Body of pancreas (tissue), 4 donors: ENCODE results near the gene VWDE.

ENCODE experiments used
- CTCF ChIP-seq, 7 experiments: fragments of 450-650 bp in 4 of 7; fragments of 200-600 bp in 3 of 7; sonication (generic) in 3 of 7; IDR thresholded peaks; one replicate each; pipeline ENCODE4 v1.5.1; 2016 to 2019; ENCODE audit warnings: antibody characterized with exemption in 7 of 7
- POLR2A ChIP-seq, 3 donors: fragments of 450-650 bp; IDR thresholded peaks; one replicate each; pipeline ENCODE4 v1.6.1; 2016; ENCODE audit warnings: antibody characterized with exemption in 3 of 3, mild to moderate bottlenecking in 2 of 3

- no peak for TF ChIP-seq CTCF (IDR thresholded peaks at IDR 0.05)
- TF ChIP-seq POLR2A (IDR thresholded peaks at IDR 0.05), result no peak
Observed at GRCh38 chr7:12290761-12291160, 112.9 kb downstream of the VWDE start.
